Measurements from ENCODE around the gene SLITRK1. TPM values are rescaled to one million over a fixed set of nuclear protein-coding genes. Genes with fewer than 3 reads are reported as not detected.
A peak's percentile ranks its signal among the peaks of the same experiment; 100 is the strongest.

Gene SLITRK1
- total RNA-seq, 4 donors from 2014 or later = not detected

GRCh38 chr13:83884141-83884540 lies 1.9 kb upstream of the SLITRK1 start:
- H3K27me3 ChIP-seq = peaks cover 58% of the 10 kb centered on the region
- H3K4me1 ChIP-seq = peaks cover 0 to 34% (median 0%) of the 10 kb centered on the region in 3 donors

GRCh38 chr13:83883061-83883523 lies 818 bp upstream of the SLITRK1 start:
- H3K4me1 ChIP-seq = peaks cover 0 to 39% (median 0%) of the 10 kb centered on the region in 3 donors
- 6 to 15% methylated on average over 13 to 14 of the region's 14 CpGs for WGBS, 2 donors (ENCODE audit: low coverage in 1 of 2)
- no peak overlapping the region for H3K4me3 ChIP-seq
- TF ChIP-seq POLR2A (IDR thresholded peaks at IDR 0.05) (no peak), EP300 (IDR thresholded peaks at IDR 0.05) (no peak), CTCF (IDR thresholded peaks at IDR 0.05) (no peak), POLR2AphosphoS5 (IDR thresholded peaks at IDR 0.05) (no peak)
- H3K27me3 ChIP-seq = peaks cover 66% of the 10 kb centered on the region
- ATAC-seq = no peak
- peaks cover 0 to 5% (median 0%) of the 10 kb centered on the region in 3 donors for H3K9me3 ChIP-seq
- no peak overlapping the region for H3K27ac ChIP-seq
- no peaks in the 10 kb centered on the region for H3K36me3 ChIP-seq

More at GRCh38 chr13:83884141-83884540, 1.9 kb upstream of the SLITRK1 start:
- ATAC-seq = no peak
- no peak overlapping the region for H3K27ac ChIP-seq
- H3K4me3 ChIP-seq = no peak overlapping the region
- H3K36me3 ChIP-seq = no peaks in the 10 kb centered on the region
- TF ChIP-seq EP300 (IDR thresholded peaks at IDR 0.05) (no peak), POLR2A (IDR thresholded peaks at IDR 0.05) (no peak), CTCF (IDR thresholded peaks at IDR 0.05) (no peak)
- H3K9me3 ChIP-seq = peaks cover 0 to 8% (median 0%) of the 10 kb centered on the region in 3 donors

- no peak for ATAC-seq
- H3K27me3 ChIP-seq = peaks cover 71% of the 10 kb centered on the region
- no peaks in the 10 kb centered on the region for H3K36me3 ChIP-seq
- no peak overlapping the region for H3K4me3 ChIP-seq
- H3K27ac ChIP-seq = no peak overlapping the region
- TF ChIP-seq EP300 (IDR thresholded peaks at IDR 0.05) (no peak), POLR2A (IDR thresholded peaks at IDR 0.05) (no peak), CTCF (IDR thresholded peaks at IDR 0.05) (no peak), POLR2AphosphoS5 (IDR thresholded peaks at IDR 0.05) (no peak)
- H3K9me3 ChIP-seq = no peaks in the 10 kb centered on the region
- peaks cover 0 to 39% (median 0%) of the 10 kb centered on the region in 3 donors for H3K4me1 ChIP-seq
- 4 to 7% methylated on average over 9 of the region's 9 CpGs for WGBS, 2 donors (ENCODE audit: low coverage in 1 of 2)
These were observed 309 bp upstream of the SLITRK1 start for GRCh38 chr13:83882606-83882959.

GRCh38 chr13:83881140-83881684 lies 1.1 kb downstream of the SLITRK1 start:
- 0 to 2% methylated on average over 16 to 17 of the region's 19 CpGs for WGBS, 2 donors (ENCODE audit: low coverage in 1 of 2)
- H3K36me3 ChIP-seq = no peaks in the 10 kb centered on the region
- H3K27ac ChIP-seq = no peak overlapping the region
- ATAC-seq = no peak
- peaks cover 76% of the 10 kb centered on the region for H3K27me3 ChIP-seq
- no peaks in the 10 kb centered on the region for H3K9me3 ChIP-seq
- TF ChIP-seq CTCF (IDR thresholded peaks at IDR 0.05) (no peak), POLR2A (IDR thresholded peaks at IDR 0.05) (no peak), EP300 (IDR thresholded peaks at IDR 0.05) (no peak), POLR2AphosphoS5 (IDR thresholded peaks at IDR 0.05) (no peak)
- H3K4me1 ChIP-seq = peaks cover 0 to 39% (median 0%) of the 10 kb centered on the region in 3 donors
- peak overlapping the region in 1 of 2 donors; percentile 5 for H3K4me3 ChIP-seq
